ENCODE results near the gene FNDC11.

- TF ChIP-seq EZH2phosphoT487 (IDR thresholded peaks at IDR 0.05; ENCODE audit: borderline replicate concordance, low read length) (no peak), EZH2 (IDR thresholded peaks at IDR 0.05; ENCODE audit: low read length, unreplicated experiment) (no peak)
These were observed 44.8 kb upstream of the FNDC11 start for GRCh38 chr20:63509088-63509564.
